Memory B cell (primary cell): ENCODE data around the gene ZSCAN4.
A peak's percentile ranks its signal among the peaks of the same experiment; 100 is the strongest.

Source experiments
- ATAC-seq: fragments of 150-1000 bp; cut with Tn5 transposase; 2 replicates; pipeline ENCODE4 v1.10.0; 2021; ENCODE audit warnings: low read depth, mild to moderate bottlenecking, moderate library complexity
- DNase-seq, 2 donors: peaks; one replicate each; pipeline ENCODE4 v3.0.0; 2022; ENCODE audit warnings: low spot score in 2 of 2
- H3K27ac Mint-ChIP-seq: one replicate; pipeline ENCODE4 v1.8.0; 2022; ENCODE audit warnings: mild to moderate bottlenecking, moderate library complexity, mixed read lengths
- H3K27me3 Mint-ChIP-seq: one replicate; pipeline ENCODE4 v1.8.0; 2022; ENCODE audit warnings: mixed read lengths
- H3K36me3 Mint-ChIP-seq: one replicate; pipeline ENCODE4 v1.8.0; 2022; ENCODE audit warnings: mild to moderate bottlenecking, mixed read lengths
- H3K4me1 Mint-ChIP-seq: one replicate; pipeline ENCODE4 v1.8.0; 2022; ENCODE audit warnings: mixed read lengths
- H3K4me3 Mint-ChIP-seq: one replicate; pipeline ENCODE4 v1.8.0; 2022; ENCODE audit warnings: mild to moderate bottlenecking, moderate library complexity, mixed read lengths
- H3K9me3 Mint-ChIP-seq: one replicate; pipeline ENCODE4 v1.8.0; 2022; ENCODE audit warnings: mixed read lengths

ZSCAN4 gene

GRCh38 chr19:57668635-57669034 is at the start of gene ZSCAN4:
Gene ZSCAN4, plus strand, starts transcription at chr19:57668935. Its CDS starts 7,211 bp downstream, at chr19:57676146.
- Mint-ChIP-seq H3K4me3 (no peak within 1 kb of the TSS), H3K4me1 (peaks cover 5% of the 10 kb centered on the region), H3K36me3 (no peaks in the 10 kb centered on the region), H3K27ac (no peak within 1 kb of the TSS), H3K9me3 (peaks cover 1% of the 10 kb centered on the region), H3K27me3 (peaks cover 17% of the 10 kb centered on the region)
- DNase-seq (no peak), ATAC-seq (no peak)

- no peak overlapping the region for H3K27ac Mint-ChIP-seq
- H3K36me3 Mint-ChIP-seq: peaks cover 78% of the 10 kb centered on the region
- ATAC-seq: no peak
- H3K9me3 Mint-ChIP-seq: peaks cover 30% of the 10 kb centered on the region
- H3K4me3 Mint-ChIP-seq: no peak overlapping the region
- peaks cover 18% of the 10 kb centered on the region for H3K4me1 Mint-ChIP-seq
- H3K27me3 Mint-ChIP-seq: no peaks in the 10 kb centered on the region
- DNase-seq: no peak
Observed at GRCh38 chr19:57620673-57621348, 47.9 kb upstream of the ZSCAN4 start.

GRCh38 chr19:57623091-57623490 is 45.6 kb upstream of the ZSCAN4 start:
- Mint-ChIP-seq H3K4me3 (no peak overlapping the region), H3K36me3 (peaks cover 57% of the 10 kb centered on the region), H3K27ac (no peak overlapping the region), H3K9me3 (peaks cover 17% of the 10 kb centered on the region), H3K4me1 (peaks cover 3% of the 10 kb centered on the region), H3K27me3 (no peaks in the 10 kb centered on the region)
- no peak for ATAC-seq
- no peak for DNase-seq

- Mint-ChIP-seq H3K36me3 (peaks cover 29% of the 10 kb centered on the region), H3K4me1 (peaks cover 19% of the 10 kb centered on the region)
Observed at GRCh38 chr19:57632987-57633831, 35.5 kb upstream of the ZSCAN4 start, which contains the start of gene ZNF211. Gene ZNF211, plus strand, starts transcription at chr19:57633168. Its CDS starts 179 bp downstream, at chr19:57633347.

GRCh38 chr19:57633832-57634131 is 35.0 kb upstream of the ZSCAN4 start:
- ATAC-seq: no peak
- Mint-ChIP-seq H3K36me3 (peaks cover 35% of the 10 kb centered on the region), H3K9me3 (peaks cover 19% of the 10 kb centered on the region)

More at GRCh38 chr19:57632987-57633831, 35.5 kb upstream of the ZSCAN4 start, which contains the start of gene ZNF211:
- ATAC-seq (peak; percentile 100), DNase-seq (peak; percentile 78 to 79)
- H3K27ac Mint-ChIP-seq: peak within 1 kb of the TSS; percentile 63
- H3K27me3 Mint-ChIP-seq: no peaks in the 10 kb centered on the region
- peak within 1 kb of the TSS; percentile 88 for H3K4me3 Mint-ChIP-seq
- peaks cover 15% of the 10 kb centered on the region for H3K9me3 Mint-ChIP-seq

GRCh38 chr19:57637379-57637778 is 31.4 kb upstream of the ZSCAN4 start:
- Mint-ChIP-seq H3K4me3 (no peak overlapping the region), H3K27ac (no peak overlapping the region), H3K27me3 (no peaks in the 10 kb centered on the region), H3K4me1 (peaks cover 19% of the 10 kb centered on the region), H3K36me3 (peaks cover 67% of the 10 kb centered on the region), H3K9me3 (peaks cover 30% of the 10 kb centered on the region)
- DNase-seq (no peak), ATAC-seq (no peak)

More at GRCh38 chr19:57633832-57634131, 35.0 kb upstream of the ZSCAN4 start:
- DNase-seq: no peak
- Mint-ChIP-seq H3K4me1 (peaks cover 19% of the 10 kb centered on the region), H3K27ac (no peak overlapping the region), H3K4me3 (peak overlapping the region; percentile 88), H3K27me3 (no peaks in the 10 kb centered on the region)

GRCh38 chr19:57641715-57642234 is 27.0 kb upstream of the ZSCAN4 start:
- Mint-ChIP-seq H3K27me3 (no peaks in the 10 kb centered on the region), H3K36me3 (peaks cover 59% of the 10 kb centered on the region), H3K27ac (no peak overlapping the region), H3K4me1 (no peaks in the 10 kb centered on the region), H3K4me3 (no peak overlapping the region), H3K9me3 (peaks cover 29% of the 10 kb centered on the region)
- DNase-seq (no peak), ATAC-seq (no peak)

GRCh38 chr19:57642396-57643046 is 26.2 kb upstream of the ZSCAN4 start:
- no peaks in the 10 kb centered on the region for H3K27me3 Mint-ChIP-seq
- H3K4me1 Mint-ChIP-seq: no peaks in the 10 kb centered on the region
- ATAC-seq (no peak), DNase-seq (no peak)
- no peak overlapping the region for H3K4me3 Mint-ChIP-seq
- peaks cover 52% of the 10 kb centered on the region for H3K36me3 Mint-ChIP-seq
- H3K9me3 Mint-ChIP-seq: peaks cover 26% of the 10 kb centered on the region
- no peak overlapping the region for H3K27ac Mint-ChIP-seq

- H3K9me3 Mint-ChIP-seq: peaks cover 21% of the 10 kb centered on the region
- peaks cover 43% of the 10 kb centered on the region for H3K36me3 Mint-ChIP-seq
- no peak overlapping the region for H3K27ac Mint-ChIP-seq
Observed at GRCh38 chr19:57643734-57644133, 25.0 kb upstream of the ZSCAN4 start.

GRCh38 chr19:57648331-57649003 is 20.3 kb upstream of the ZSCAN4 start:
- Mint-ChIP-seq H3K36me3 (peaks cover 7% of the 10 kb centered on the region), H3K27me3 (peaks cover 15% of the 10 kb centered on the region), H3K27ac (no peak overlapping the region), H3K4me1 (no peaks in the 10 kb centered on the region), H3K4me3 (no peak overlapping the region), H3K9me3 (peaks cover 20% of the 10 kb centered on the region)
- DNase-seq: no peak
- no peak for ATAC-seq

More at GRCh38 chr19:57643734-57644133, 25.0 kb upstream of the ZSCAN4 start:
- no peak for ATAC-seq
- no peak for DNase-seq
- Mint-ChIP-seq H3K4me3 (no peak overlapping the region), H3K4me1 (no peaks in the 10 kb centered on the region), H3K27me3 (no peaks in the 10 kb centered on the region)

- ATAC-seq: no peak
- Mint-ChIP-seq H3K27me3 (peaks cover 36% of the 10 kb centered on the region), H3K4me3 (no peak overlapping the region), H3K36me3 (peaks cover 16% of the 10 kb centered on the region), H3K4me1 (no peaks in the 10 kb centered on the region), H3K9me3 (peaks cover 32% of the 10 kb centered on the region), H3K27ac (no peak overlapping the region)
- DNase-seq: no peak
Observed at GRCh38 chr19:57651654-57651996, 17.1 kb upstream of the ZSCAN4 start.

GRCh38 chr19:57653689-57654088 is 15.0 kb upstream of the ZSCAN4 start:
- Mint-ChIP-seq H3K9me3 (peaks cover 30% of the 10 kb centered on the region), H3K27me3 (peaks cover 36% of the 10 kb centered on the region)

GRCh38 chr19:57655443-57655842 is 13.3 kb upstream of the ZSCAN4 start:
- Mint-ChIP-seq H3K27ac (no peak overlapping the region), H3K36me3 (peaks cover 16% of the 10 kb centered on the region), H3K9me3 (peaks cover 30% of the 10 kb centered on the region), H3K27me3 (peaks cover 36% of the 10 kb centered on the region), H3K4me1 (no peaks in the 10 kb centered on the region), H3K4me3 (no peak overlapping the region)
- no peak for DNase-seq
- ATAC-seq: no peak

More at GRCh38 chr19:57653689-57654088, 15.0 kb upstream of the ZSCAN4 start:
- H3K4me1 Mint-ChIP-seq: no peaks in the 10 kb centered on the region
- DNase-seq: no peak
- H3K36me3 Mint-ChIP-seq: peaks cover 16% of the 10 kb centered on the region
- no peak overlapping the region for H3K4me3 Mint-ChIP-seq
- no peak for ATAC-seq
- H3K27ac Mint-ChIP-seq: no peak overlapping the region
